HG03457 (cell line): ENCODE data around the gene LGALS12.
"Not testable (repeated sequence)": the region's sequence is repeated elsewhere in the genome, so short reads cannot be mapped to it uniquely, and the experiment has no call there.

Experiments
- ATAC-seq: cut with Tn5 transposase; IDR thresholded peaks from one replicate; pipeline ENCODE4 v1.9.1; 2021; ENCODE audit warnings: moderate number of reproducible peaks; ENCODE audit not compliant: unreplicated experiment

Gene LGALS12

DNA sequence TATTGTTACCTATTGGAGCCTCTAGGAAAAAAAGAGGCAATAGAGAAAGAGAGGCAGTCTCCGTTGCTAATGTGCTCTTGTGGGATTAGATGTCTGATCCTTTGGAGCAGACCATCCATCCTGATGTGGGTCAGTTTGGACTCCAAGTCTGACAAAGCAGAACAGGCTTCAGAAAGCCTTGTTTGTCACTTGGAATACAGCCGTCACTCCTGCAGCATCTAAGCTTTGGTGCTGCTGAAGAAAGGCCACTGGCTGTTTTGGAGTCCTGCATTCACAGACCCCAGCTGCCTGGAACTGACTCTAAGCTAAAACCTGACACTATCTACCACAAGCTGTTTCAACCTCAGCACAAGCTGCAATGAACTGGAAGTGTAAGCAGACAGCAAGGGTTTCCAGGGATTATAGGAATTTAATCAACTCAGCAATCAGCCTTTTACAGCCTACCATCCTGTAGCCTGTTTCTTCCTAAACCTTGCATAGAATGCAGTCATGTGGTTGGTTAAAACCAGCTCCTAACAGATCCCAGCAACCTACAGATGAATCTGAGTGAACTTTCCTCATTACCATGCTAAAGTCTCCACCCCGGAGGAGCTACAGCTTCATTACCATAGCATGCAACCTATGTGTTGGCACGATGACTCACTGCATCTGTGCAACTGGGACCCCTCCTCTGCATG, 27.1 kb downstream of the LGALS12 start:
- no peak for ATAC-seq

DNA sequence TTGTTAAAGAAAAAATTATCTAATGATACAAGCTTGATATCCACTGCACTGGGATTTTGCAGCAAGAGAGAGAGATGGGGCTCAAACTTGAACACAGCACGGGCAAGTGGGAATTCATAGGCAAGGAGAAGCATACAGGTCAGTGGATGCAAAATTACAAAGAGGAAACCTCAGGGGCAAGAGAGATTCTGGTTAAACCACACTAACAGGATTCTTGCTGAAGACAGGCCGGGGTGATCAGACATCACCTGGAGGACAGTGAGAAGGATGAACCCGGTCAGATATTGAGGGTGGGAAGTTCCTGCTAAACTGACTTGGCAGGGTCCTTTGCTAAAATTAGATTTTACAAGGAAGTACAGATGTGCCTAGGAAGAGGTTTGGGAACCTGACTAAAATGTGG, 28.2 kb downstream of the LGALS12 start:
- no peak for ATAC-seq

DNA sequence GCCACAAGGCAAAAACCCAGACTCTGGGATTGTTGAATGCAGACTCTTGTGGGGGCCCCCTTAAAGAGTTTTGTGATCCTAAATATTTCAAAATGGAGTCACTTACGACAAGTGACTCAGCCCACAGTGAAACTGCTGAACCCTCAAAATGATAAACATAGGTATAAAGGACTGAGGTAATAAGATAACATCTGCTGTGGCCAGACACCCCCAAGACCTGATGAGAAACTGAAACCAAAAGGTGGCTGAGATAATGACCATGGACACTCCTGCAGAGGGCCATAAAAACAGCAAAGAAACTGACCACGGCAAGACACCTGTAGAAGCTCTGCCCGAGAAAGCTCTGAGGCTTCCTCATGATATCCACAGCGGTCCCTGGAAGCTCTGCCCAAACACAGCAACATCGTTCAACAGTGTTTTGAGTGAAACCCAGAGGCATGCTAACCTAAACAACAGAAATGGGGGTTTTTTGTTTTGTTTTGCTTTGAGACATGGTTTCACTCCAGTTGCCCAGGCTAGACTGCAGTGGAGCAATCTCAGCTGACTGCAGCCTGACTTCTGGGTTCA, 29.1 kb downstream of the LGALS12 start:
- no peak for ATAC-seq

DNA sequence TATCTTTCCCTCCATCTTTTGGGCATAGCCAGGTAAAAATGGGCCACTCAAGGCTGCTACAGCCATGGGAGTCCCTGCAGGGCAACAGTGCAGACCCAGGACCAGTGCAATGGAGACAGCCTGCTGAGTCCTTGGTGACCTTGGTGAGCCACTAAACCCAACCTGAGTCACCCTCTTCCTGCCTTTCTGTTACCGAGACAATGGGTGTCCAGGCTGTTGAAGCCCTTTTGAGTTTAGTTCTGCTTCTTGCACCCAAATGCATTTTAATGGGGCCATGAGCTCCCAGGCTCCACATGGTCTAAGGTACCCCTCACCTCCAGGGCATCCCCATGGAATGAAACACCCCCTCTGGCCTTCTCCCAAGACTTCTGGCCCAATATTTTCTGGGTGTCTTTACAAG, 29.9 kb downstream of the LGALS12 start:
- ATAC-seq: no peak

DNA sequence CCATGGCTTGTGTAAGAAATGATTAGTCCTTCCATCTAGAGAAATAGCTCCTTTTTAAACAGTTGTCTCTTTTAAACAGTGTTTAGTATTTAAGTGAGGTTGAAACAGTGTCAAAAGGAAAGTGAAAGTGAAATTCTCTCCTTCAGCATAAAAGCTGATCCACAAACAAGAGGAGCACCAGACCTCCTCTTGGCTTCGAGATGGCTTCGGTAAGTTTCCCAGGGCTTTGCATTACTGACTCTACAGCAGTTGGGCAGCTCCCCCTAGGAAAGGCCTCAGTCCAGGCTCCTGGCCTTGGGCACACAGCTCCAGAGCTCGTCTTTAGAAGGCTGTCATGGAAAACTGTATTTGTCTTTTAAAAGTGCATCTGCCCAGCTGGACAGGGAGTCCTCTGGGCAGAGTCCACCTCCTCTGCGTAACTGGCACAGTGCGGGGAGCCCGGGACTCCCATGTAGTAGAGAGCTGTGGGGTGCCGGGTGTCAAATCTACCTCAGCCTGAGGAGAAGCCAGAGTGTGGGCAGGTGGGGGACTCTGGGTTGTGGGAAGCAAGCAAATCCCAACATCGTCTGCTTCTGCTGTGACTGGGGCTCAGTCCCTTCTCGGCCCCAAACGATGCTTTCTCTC, 30.9 kb downstream of the LGALS12 start, which contains the start of gene PLAAT4:
Gene PLAAT4 (plus strand): TSS at position 140 of the 624 bp plus-strand sequence. CDS start 61 bp downstream, at position 201.
- ATAC-seq: no peak

DNA sequence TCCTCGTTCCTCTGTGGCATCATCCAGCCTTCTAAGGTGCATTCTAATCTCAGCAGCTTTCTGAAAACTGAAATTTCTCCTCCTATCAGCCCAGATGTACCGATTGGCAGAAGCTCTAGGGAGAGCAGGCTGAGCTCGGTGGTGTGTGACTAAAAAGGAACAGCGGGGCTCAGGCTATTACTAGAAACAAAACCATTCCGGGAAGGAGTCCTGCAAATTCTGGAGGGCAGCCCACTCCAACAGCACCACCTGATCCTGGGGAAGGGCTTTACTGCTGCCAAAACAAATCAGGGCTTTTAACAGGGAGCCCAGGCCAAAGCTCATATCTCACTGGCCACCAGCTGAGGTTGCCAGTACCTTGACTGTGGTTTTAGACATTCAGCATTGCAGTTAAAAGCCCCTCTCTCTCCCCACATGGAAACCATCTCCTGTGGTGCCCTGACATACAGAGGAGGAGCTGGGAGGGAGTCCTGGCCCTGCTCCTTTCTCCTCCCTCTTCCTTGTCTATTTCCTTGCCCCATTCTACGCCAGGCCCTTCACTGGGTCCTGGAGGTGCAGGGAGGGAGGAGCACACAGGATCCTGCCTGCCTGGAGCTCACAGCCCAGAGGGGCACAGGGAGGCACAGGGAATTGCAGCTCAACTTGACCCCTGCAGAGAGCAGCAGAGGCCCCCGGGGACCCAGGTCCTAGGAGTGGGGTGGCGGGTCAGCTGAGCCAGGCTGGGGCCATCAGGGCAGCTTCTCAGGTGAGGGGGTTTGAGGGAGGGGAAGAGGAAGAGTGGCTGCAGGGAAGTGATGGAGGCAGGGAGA, 31.6 kb downstream of the LGALS12 start:
- ATAC-seq: no peak

DNA sequence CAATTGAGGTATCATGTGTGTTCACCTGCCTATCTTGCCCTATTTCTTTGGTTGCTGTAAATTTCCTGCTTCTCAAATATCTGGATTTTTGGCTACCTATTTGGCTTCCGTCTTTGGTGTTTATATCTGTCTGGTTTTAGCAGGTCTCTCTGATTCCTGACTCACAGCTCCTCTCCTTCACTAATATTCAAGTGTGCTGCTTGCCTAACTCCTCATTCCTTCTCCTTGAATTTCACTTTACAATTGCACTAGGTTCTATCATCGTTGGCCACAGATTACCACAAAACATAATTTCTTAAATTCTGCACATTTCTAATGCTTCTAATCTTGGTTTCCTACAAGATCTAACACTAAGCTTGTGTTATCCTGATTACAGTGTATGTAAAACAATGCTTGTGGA, 36.6 kb downstream of the LGALS12 start:
- not testable (repeated sequence) for ATAC-seq

DNA sequence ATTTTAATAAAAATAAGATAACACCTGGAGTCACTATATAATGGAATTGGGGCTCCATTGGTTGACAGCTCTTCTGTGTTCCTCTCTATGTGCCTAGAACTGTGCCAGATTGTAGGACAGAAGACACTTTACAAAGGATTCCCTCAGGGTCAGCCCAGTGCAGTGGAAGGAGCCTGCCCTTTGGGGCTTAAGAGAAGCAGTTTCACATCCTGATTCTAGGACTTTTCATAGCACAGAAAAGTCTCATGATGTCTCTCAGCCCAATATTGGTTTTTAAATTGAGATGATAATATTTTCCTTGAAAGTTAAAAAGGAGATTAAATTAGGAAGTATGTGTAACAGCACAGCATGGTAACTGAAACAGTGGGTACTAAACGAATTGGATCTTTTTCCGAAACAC, 37.8 kb downstream of the LGALS12 start:
- no peak for ATAC-seq

DNA sequence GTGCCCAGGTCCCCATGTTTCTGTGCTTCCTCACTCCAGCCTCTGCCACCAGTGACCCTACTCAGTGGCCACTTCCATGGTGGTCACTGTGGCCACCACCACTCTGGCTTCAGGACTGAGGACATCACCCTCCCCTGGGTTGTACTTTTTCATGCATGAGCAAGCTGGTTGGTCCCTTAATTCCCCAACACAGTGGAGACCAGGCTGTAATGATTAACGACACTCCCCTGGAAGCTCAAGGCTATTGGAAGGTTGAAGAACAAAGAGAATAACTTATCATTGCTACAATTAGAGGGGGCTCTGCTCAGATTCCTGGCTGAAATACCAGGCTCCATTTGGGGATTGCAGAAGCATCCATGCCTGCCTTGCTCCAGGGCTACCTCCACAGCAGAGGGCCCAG, 41.2 kb downstream of the LGALS12 start:
- ATAC-seq: no peak

DNA sequence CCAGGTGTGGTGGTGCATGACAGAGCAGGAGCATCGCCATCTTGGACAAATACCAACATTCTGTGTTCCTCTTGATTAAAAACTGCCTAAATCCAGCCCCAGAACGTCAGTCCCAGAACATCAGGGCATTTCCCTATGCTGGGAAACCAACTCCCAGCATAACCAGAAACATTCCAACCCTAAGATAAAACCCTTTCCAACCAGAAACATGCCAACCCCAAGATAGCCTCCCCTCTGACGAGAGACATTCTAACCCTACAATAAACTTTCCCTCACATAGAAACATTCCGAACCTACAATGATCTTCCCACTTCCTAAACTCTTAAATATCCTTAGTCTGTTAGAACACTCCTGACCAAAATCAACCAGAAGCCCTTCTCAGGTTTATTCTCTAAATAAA, 42.3 kb downstream of the LGALS12 start:
- no peak for ATAC-seq

DNA sequence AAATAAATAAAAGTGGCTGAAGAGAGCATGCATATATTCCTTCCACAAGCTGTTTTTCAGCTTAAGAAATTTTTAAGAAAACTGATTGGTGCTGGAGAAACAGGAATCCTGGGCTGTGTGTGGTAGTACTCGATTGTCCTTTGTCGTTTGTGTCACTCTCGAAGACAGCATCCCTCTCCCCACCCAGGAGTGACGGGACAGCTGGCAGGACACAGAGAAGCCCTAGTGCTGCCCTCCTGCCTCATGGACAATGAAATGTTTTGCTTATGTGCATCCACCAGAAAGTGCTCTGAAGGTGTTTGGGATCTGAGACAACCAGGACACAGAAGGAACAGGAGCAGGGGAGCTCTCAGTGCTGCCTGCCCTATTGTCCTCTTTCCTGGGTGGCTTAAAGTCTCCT, 43.5 kb downstream of the LGALS12 start:
- no peak for ATAC-seq

DNA sequence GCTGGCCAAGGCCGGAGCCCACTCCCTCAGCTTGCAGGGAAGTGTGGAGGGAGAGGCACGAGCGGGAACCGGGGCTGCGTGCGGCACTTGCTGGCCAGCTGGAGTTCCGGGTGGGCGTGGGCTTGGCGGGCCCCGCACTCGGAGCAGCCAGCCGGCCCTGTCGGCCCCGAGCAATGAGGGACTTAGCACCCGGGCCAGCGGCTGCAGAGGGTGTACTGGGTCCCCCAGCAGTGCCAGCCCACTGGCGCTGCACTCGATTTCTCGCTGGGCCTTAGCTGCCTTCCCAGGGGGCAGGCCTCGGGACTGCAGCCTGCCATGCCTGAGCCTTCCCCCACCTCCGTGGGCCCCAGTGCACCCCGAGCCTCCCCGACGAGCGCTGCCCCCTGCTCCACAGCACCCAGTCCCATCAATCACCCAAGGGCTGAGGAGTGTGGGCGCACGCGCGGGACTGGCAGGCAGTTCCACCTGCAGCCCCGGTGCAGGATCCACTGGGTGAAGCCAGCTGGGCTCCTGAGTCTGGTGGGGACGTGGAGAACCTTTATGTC, 44.3 kb downstream of the LGALS12 start:
- ATAC-seq: not testable (repeated sequence)

DNA sequence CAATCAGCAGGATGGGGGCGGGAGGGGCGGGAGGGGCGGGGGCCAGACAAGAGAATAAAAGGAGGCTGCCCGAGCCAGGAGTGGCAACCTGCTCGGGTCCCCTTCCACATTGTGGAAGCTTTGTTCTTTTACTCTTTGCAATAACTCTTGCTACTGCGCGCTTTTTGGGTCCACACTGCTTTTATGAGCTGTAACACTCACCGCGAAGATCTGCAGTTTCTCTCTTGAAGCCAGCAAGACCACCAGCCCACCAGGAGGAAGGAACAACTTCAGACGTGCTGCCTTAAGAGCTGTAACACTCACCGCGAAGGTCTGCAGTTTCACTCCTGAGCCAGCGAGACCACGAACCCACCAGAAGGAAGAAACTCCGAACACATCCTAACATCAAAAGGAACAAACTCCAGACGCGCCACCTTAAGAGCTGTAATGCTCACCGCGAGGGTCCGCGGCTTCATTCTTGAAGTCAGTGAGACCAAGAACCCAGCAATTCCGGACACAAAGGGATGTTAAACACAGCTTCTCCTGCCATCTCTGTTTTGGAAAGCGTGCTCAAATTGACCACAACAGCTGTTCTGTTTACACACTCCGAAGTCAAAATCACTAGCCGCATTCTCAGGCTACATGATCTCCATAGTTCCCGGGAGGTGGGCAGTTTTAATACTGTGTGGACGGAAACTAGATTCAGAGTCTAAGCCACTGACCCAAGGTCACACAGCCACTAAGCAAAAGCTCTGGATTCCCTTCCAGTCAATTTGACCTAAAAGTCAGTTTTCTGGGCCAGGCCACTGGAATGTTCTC, 45.4 kb downstream of the LGALS12 start:
- no peak for ATAC-seq

DNA sequence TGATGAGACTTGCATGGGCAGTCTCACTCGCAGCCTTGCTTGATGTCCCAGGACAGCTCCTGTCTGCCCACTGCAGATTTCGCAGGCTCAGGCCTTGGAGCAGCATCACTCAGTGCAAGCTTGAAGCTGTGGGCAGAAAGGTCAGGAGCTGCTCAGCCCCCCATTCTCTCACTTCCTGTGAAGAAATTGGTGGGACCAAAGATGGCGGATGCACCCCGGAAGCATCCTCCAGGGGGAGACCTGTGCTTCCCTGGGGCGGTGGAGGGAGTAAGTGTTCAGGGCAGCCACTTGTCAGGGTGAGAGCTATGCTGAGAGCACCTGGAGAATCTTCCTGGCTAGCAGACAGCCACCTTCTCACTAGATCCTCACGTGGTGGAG, 46.0 kb downstream of the LGALS12 start:
- ATAC-seq: no peak

DNA sequence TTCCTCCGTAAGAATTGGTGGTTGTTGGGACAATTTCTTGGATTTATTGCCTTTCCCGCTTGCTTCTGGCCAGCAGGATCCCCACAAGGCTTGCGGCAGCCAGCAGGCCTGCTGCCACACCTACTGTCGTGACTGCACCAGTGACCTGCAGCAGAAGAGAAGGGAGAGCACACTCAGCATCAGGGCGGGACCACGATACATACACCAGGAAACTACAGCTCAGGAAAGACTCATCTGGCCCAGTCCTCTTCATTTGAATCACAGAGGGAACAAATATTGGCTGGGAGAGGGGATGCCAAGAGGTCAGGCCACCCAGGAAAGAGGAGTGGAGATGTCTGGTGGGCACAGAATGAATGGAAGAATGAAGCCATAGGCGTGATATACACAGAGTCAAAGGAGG, 47.0 kb downstream of the LGALS12 start:
- no peak for ATAC-seq

DNA sequence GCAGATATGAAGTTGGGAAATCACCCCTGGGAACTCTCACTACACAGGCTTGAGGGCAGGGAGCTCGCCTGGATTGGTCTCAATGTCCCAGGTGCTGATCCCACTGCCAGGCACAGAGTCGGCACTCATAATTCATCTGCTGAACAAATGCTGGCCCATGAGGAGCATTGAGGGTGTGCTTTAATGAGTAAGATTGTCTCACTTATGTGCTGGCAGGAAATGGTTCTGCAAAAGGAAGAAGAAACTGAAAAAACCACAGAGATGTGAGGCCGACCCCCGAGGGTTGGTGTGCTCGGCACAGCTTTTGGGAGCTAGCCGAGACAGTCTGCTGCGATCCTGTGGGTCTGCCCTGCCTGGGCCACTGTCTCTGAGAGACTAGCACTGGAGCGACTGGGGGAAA, 47.9 kb downstream of the LGALS12 start:
- no peak for ATAC-seq

DNA sequence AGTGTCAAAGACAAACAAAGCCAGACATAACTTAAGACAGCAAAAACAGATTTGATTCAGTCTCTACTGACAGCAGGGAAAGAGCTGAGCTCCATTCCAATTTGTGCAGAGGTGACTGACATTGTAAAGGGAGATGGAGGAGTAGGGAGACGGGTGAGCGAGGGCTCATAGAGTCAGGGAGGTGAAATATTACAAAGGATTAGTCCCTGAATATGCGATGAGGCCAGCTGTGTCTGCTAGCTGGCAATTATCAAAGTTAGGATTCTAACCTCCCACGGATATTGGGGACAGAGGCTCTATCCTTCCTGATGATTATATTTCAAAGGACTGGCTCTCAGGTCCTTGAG, 49.0 kb downstream of the LGALS12 start:
- no peak for ATAC-seq

DNA sequence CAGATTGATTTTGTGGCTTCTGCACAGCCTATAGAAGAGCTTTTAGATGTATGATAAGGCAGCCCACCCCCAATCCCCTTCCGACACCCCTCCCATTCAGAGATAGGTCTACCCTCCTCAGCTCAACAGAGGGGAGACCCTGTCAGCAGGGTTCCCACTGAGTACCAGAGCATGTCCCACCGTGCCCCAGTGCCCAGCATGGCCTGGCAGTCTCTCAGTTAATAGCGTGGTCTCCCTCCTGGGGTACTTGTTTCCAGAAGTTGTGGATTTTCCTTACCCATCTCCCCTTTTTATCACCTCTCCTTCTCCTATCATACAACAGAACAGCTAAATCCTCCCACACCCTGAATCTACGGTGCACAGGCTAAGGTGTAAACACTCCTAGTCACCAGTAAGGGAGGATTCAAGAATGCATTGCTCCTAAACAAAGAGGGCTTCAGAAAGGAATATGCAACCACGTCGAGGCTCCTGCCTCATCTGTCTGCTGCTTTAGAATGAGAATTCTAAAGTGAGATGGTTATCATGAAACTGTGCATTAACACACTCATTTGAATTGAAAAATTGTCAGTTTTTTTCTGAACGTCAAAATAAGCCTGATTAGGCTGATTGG, 50.6 kb downstream of the LGALS12 start:
- ATAC-seq: no peak

DNA sequence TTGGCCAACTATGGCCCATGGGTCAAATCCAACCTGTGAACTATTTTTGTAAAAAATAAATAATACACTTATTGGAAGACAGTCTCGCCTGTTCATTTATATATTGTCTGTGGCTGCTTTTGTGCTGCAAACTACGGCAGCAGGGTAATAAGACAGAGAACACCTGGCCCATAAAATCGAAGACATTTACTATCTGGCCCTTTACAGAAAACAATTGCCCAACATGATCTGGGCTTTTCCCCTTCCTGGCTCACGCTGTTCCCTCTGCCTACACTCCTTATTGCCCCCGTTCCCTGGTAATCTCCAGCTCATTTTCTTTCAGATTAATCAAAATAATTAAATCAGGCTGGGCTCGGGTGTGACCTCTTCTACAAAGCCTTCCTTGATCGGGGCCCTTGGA, 51.7 kb downstream of the LGALS12 start:
- ATAC-seq: no peak

DNA sequence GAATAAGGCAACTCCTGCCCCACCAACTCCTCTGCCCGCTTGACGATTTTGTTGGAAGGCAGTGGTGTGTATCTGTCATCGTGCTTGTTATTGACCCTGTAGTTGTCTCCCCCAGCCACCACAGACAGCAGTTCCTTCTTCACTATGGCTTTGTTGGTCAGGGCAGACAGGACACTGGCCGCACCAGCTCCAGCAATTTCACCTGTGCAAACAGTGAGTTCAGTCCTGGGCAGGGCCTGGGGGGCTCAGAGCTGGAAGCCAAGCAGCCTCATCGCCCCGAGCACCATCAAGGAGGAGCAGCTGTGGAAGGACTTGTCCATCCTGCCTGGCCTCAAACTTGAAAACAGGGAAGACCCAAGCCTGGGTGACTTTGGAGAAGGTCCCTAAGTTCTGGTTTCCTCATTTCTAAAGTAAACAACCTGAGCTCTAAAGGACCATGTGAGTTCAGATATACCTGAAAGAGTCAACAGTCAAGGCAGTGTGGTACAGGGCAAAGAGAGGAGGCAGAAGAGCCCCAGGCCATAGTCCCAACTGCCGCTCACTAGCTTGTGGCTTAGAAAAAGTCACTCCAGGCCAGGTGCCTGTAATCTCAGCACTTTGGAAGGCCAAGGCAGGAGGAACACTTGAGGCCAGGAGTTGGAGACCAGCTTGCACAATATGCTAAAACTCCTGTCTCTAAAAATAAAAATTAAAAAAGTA, 52.7 kb downstream of the LGALS12 start:
- no peak for ATAC-seq
